CD4-positive, alpha-beta T cell (primary cell): ENCODE data around the gene SCLY. TPM values are rescaled to one million over a fixed set of nuclear protein-coding genes. Genes with fewer than 3 reads are reported as not detected.

ENCODE experiments used
- ATAC-seq: fragments of 200-7000 bp; cut with Tn5 transposase; one replicate; pipeline ENCODE4 v1.10.0; 2022; ENCODE audit warnings: mild to moderate bottlenecking; ENCODE audit not compliant: poor library complexity
- CTCF ChIA-PET: fragments of 350-600 bp; sonication (Branson Sonifier 250); formaldehyde crosslinking; loops from one replicate; lab custom pipeline; 2021; ENCODE audit warnings: antibody characterized with exemption, inconsistent platforms; lab: Charles Lee
- POLR2A ChIA-PET: fragments of 350-600 bp; sonication (Branson Sonifier 250); formaldehyde crosslinking; loops from one replicate; lab custom pipeline; 2021; ENCODE audit warnings: antibody characterized with exemption, inconsistent platforms; lab: Charles Lee
- DNase-seq, 14 experiments: peaks; one replicate each; pipeline ENCODE4 v3.0.0-alpha.2; 2013 to 2020; ENCODE audit warnings: mixed read lengths in 2 of 14
- H3K27ac ChIP-seq, 2 donors: one replicate each; pipeline versions ENCODE4 v1.5.1 to v1.7.0; 2013; ENCODE audit warnings: low read length in 2 of 2, low read depth in 1 of 2, mild to moderate bottlenecking in 1 of 2
- H3K27me3 ChIP-seq, 2 experiments: 1 replicate in 1 of 2; 2 replicates in 1 of 2; pipeline versions ENCODE4 v1.6.1 to v1.7.0; 2013; ENCODE audit warnings: low read length in 2 of 2, control low read depth in 1 of 2, mild to moderate bottlenecking in 1 of 2, moderate library complexity in 1 of 2; ENCODE audit not compliant: insufficient read depth in 2 of 2, control insufficient read depth in 1 of 2
- H3K36me3 ChIP-seq: one replicate; pipeline ENCODE4 v1.6.1; 2013; ENCODE audit warnings: low read length, control low read depth; ENCODE audit not compliant: insufficient read depth
- H3K4me1 ChIP-seq: one replicate; pipeline ENCODE4 v1.6.1; 2013; ENCODE audit warnings: low read length, control low read depth; ENCODE audit not compliant: insufficient read depth
- H3K4me3 ChIP-seq: one replicate; pipeline ENCODE4 v1.5.1; 2013; ENCODE audit warnings: mild to moderate bottlenecking, low read length, moderate library complexity
- H3K9me3 ChIP-seq, 2 experiments: 1 replicate in 1 of 2; 2 replicates in 1 of 2; pipeline versions ENCODE4 v1.6.1 to v1.7.0; 2013; ENCODE audit warnings: low read length in 2 of 2, mild to moderate bottlenecking in 2 of 2, control low read depth in 1 of 2, moderate library complexity in 1 of 2; ENCODE audit not compliant: control insufficient read depth in 1 of 2, insufficient read depth in 1 of 2
- H3K27ac Mint-ChIP-seq: one replicate; pipeline ENCODE4 v1.8.0; 2020; ENCODE audit warnings: mixed read lengths
- H3K27me3 Mint-ChIP-seq: one replicate; pipeline ENCODE4 v1.8.0; 2021; ENCODE audit warnings: mixed read lengths
- H3K36me3 Mint-ChIP-seq: one replicate; pipeline ENCODE4 v1.8.0; 2021; ENCODE audit warnings: low read depth, mixed read lengths
- H3K4me1 Mint-ChIP-seq: one replicate; pipeline ENCODE4 v1.8.0; 2021; ENCODE audit warnings: low read depth, mixed read lengths
- H3K4me3 Mint-ChIP-seq: one replicate; pipeline ENCODE4 v1.8.0; 2020; ENCODE audit warnings: mild to moderate bottlenecking, mixed read lengths
- H3K9me3 Mint-ChIP-seq: one replicate; pipeline ENCODE4 v1.8.0; 2020; ENCODE audit warnings: mixed read lengths
- CTCF ChIP-seq: fragments of 200-600 bp; IDR thresholded peaks from one replicate; pipeline ENCODE4 v1.8.0; 2022; ENCODE audit warnings: antibody characterized with exemption, mild to moderate bottlenecking
- intact Hi-C, 2 experiments: fragments of 100-400 bp; cut with DNase I in 1 of 2; cut with micrococcal nuclease in 1 of 2; formaldehyde crosslinking; loops; one replicate each; pipeline versions ENCODE4 v1.15.1 to v1.9.0; 2023 to 2025; cut with DNase I, micrococcal nuclease
- total RNA-seq, 174 experiments: library from RNA in 2 of 174; stranded (reverse) in 2 of 174; gene quantifications; one replicate each; pipeline ENCODE4 v1.2.3 and lab custom pipeline; 2021 to 2026

SCLY gene
- total RNA-seq, 2 experiments from 2014 or later = 8.9 to 9.6 TPM

- Mint-ChIP-seq H3K9me3 (no peaks in the 10 kb centered on the region), H3K27me3 (no peaks in the 10 kb centered on the region), H3K36me3 (peaks cover 66% of the 10 kb centered on the region), H3K4me3 (no peak overlapping the region), H3K4me1 (no peaks in the 10 kb centered on the region), H3K27ac (no peak overlapping the region)
- Histone ChIP-seq H3K4me1 (no peaks in the 10 kb centered on the region), H3K27ac (no peak overlapping the region), H3K4me3 (no peak overlapping the region), H3K36me3 (peaks cover 62% of the 10 kb centered on the region), H3K27me3 (no peaks in the 10 kb centered on the region), H3K9me3 (no peaks in the 10 kb centered on the region)
- no peak for TF ChIP-seq CTCF
- ATAC-seq = no peak
- ChIA-PET POLR2A (no interaction called here), CTCF (no interaction called here)
- intact Hi-C loops = no loop called here
- DNase-seq = no peak
Measured at GRCh38 chr2:238027591-238028415, 33.0 kb upstream of the SCLY start.

- DNase-seq (no peak), ATAC-seq (no peak)
- H3K27me3 Mint-ChIP-seq = no peaks in the 10 kb centered on the region
- no peaks in the 10 kb centered on the region for H3K9me3 ChIP-seq
- H3K4me3 ChIP-seq = no peak overlapping the region
- no peak for TF ChIP-seq CTCF
- peaks cover 75% of the 10 kb centered on the region for H3K36me3 Mint-ChIP-seq
- no peaks in the 10 kb centered on the region for H3K4me1 Mint-ChIP-seq
- POLR2A ChIA-PET = no interaction called here
- no peaks in the 10 kb centered on the region for H3K4me1 ChIP-seq
- CTCF ChIA-PET = no interaction called here
- H3K27ac ChIP-seq = no peak overlapping the region
- intact Hi-C loops = no loop called here
- no peaks in the 10 kb centered on the region for H3K27me3 ChIP-seq
- no peak overlapping the region for H3K27ac Mint-ChIP-seq
- no peaks in the 10 kb centered on the region for H3K9me3 Mint-ChIP-seq
- H3K36me3 ChIP-seq = peaks cover 69% of the 10 kb centered on the region
- no peak overlapping the region for H3K4me3 Mint-ChIP-seq
Measured at GRCh38 chr2:238029853-238030252, 30.9 kb upstream of the SCLY start.

- POLR2A ChIA-PET = no interaction called here
- peaks cover 75% of the 10 kb centered on the region for H3K36me3 Mint-ChIP-seq
- no peak overlapping the region for H3K27ac Mint-ChIP-seq
- no peaks in the 10 kb centered on the region for H3K4me1 Mint-ChIP-seq
- Histone ChIP-seq H3K27me3 (no peaks in the 10 kb centered on the region), H3K4me3 (no peak overlapping the region), H3K9me3 (no peaks in the 10 kb centered on the region), H3K4me1 (no peaks in the 10 kb centered on the region), H3K27ac (no peak overlapping the region), H3K36me3 (peaks cover 67% of the 10 kb centered on the region)
- no peak overlapping the region for H3K4me3 Mint-ChIP-seq
- H3K27me3 Mint-ChIP-seq = no peaks in the 10 kb centered on the region
- intact Hi-C loops = no loop called here
- CTCF ChIA-PET = no interaction called here
- ATAC-seq (no peak), DNase-seq (no peak)
- H3K9me3 Mint-ChIP-seq = no peaks in the 10 kb centered on the region
- TF ChIP-seq CTCF = no peak
Measured at GRCh38 chr2:238030422-238031155, 30.2 kb upstream of the SCLY start.
